Thoracic aorta endothelial cell (primary cell): Measurements from ENCODE around the gene PRPF40A. TPM values are rescaled to one million over a fixed set of nuclear protein-coding genes. Genes with fewer than 3 reads are reported as not detected.

ENCODE experiments used
- total RNA-seq: library from RNA; depleted of rRNA; stranded (reverse); fragments of >200 nt; gene quantifications from 2 replicates; pipeline ENCODE4 v1.2.3, GENCODE V29; 2012

The PRPF40A gene
- total RNA-seq = 195 and 210 TPM in 2 replicates

GRCh38 chr2:152717228-152718075 is at the start of gene PRPF40A:
Gene PRPF40A, minus strand, starts transcription at chr2:152717461. Its CDS starts 22 bp downstream, at chr2:152717439.

GRCh38 chr2:152718076-152718908 is 1.0 kb upstream of the PRPF40A start, which contains the start of gene ARL6IP6:
Gene ARL6IP6, plus strand, starts transcription at chr2:152718620. Its CDS starts 5 bp downstream, at chr2:152718625.

Other genes with a start within 250 kb of the PRPF40A start
- 60.9 and 69.8 TPM in 2 replicates for gene ARL6IP6, start 1.2 kb upstream of the PRPF40A start, total RNA-seq